Activated B cell treated with CpG ODN at 0.5 μM for 24 hours (primary cell): Measurements from ENCODE around the gene TYMP. TPM values are rescaled to one million over a fixed set of nuclear protein-coding genes. Genes with fewer than 3 reads are reported as not detected.
A peak's percentile ranks its signal among the peaks of the same experiment; 100 is the strongest.

Experiments used
- ATAC-seq: fragments of 200-7000 bp; cut with Tn5 transposase; one replicate; pipeline ENCODE4 v1.10.0; 2021; ENCODE audit warnings: low read depth, mild to moderate bottlenecking, moderate library complexity
- CTCF ChIA-PET: fragments of 350-600 bp; sonication (Branson Sonifier 250); formaldehyde crosslinking; loops from one replicate; lab custom pipeline; 2021; ENCODE audit warnings: antibody characterized with exemption; lab: Charles Lee
- POLR2A ChIA-PET: fragments of 350-600 bp; sonication (Branson Sonifier 250); formaldehyde crosslinking; loops from one replicate; lab custom pipeline; 2021; ENCODE audit warnings: antibody characterized with exemption; lab: Charles Lee
- DNase-seq: peaks from one replicate; pipeline ENCODE4 v3.0.0; 2022
- H3K27ac Mint-ChIP-seq: one replicate; pipeline ENCODE4 v1.8.0; 2020; ENCODE audit warnings: mixed read lengths
- H3K27me3 Mint-ChIP-seq: one replicate; pipeline ENCODE4 v1.8.0; 2021; ENCODE audit warnings: mixed read lengths
- H3K36me3 Mint-ChIP-seq: one replicate; pipeline ENCODE4 v1.8.0; 2021; ENCODE audit warnings: low read depth, mixed read lengths
- H3K4me1 Mint-ChIP-seq: one replicate; pipeline ENCODE4 v1.8.0; 2021; ENCODE audit warnings: mixed read lengths
- H3K4me3 Mint-ChIP-seq: one replicate; pipeline ENCODE4 v1.8.0; 2020; ENCODE audit warnings: mild to moderate bottlenecking, mixed read lengths
- H3K9me3 Mint-ChIP-seq: one replicate; pipeline ENCODE4 v1.8.0; 2020; ENCODE audit warnings: mixed read lengths
- CTCF ChIP-seq: fragments of 200-600 bp; IDR thresholded peaks from one replicate; pipeline ENCODE4 v1.8.0; 2022; ENCODE audit warnings: antibody characterized with exemption, mild to moderate bottlenecking
- intact Hi-C: fragments of 100-400 bp; cut with micrococcal nuclease; formaldehyde crosslinking; loops from one replicate; pipeline ENCODE4 v1.15.1; 2024
- total RNA-seq: library from RNA; stranded (reverse); gene quantifications from 2 replicates; pipeline ENCODE4 v1.2.3, GENCODE V29; 2022

TYMP gene
- total RNA-seq, 1 donor from 2014 or later = 92.9 TPM

- ChIA-PET POLR2A (interaction anchor here (1.0 to 5.4 kb wide), 14 partner anchors 8 to 319 kb away, joined by 3 to 197 read pairs (median 9); partner anchors contain the start of genes CHKB, CPT1B, KLHDC7B and LMF2), CTCF (interaction anchor here (0.9 to 1.9 kb wide), 9 partner anchors 16 to 311 kb away, joined by 3 to 27 read pairs (median 7); partner anchors contain the start of gene SCO2)
- peaks cover 15% of the 10 kb centered on the region for H3K4me1 Mint-ChIP-seq
- no peak for TF ChIP-seq CTCF
- ATAC-seq = no peak
- intact Hi-C loops = loop anchor here (1.0 to 2.0 kb wide), 2 partner anchors 57 to 65 kb away; partner anchors contain the start of gene ARSA
- no peak for DNase-seq
- H3K36me3 Mint-ChIP-seq = peaks cover 3% of the 10 kb centered on the region
- H3K9me3 Mint-ChIP-seq = no peaks in the 10 kb centered on the region
- peaks cover 1% of the 10 kb centered on the region for H3K27me3 Mint-ChIP-seq
- H3K4me3 Mint-ChIP-seq = peak overlapping the region; percentile 95
- peak overlapping the region; percentile 81 for H3K27ac Mint-ChIP-seq
Observed at GRCh38 chr22:50563413-50564160, 33.8 kb upstream of the TYMP start.

GRCh38 chr22:50562523-50563412 is 33.0 kb upstream of the TYMP start, which contains the start of gene SYCE3:
Gene SYCE3 (minus strand): TSS chr22:50562919. CDS start chr22:50556405, 6,514 bp downstream.
- Mint-ChIP-seq H3K9me3 (no peaks in the 10 kb centered on the region), H3K36me3 (peaks cover 1% of the 10 kb centered on the region), H3K4me3 (peak within 1 kb of the TSS; percentile 95), H3K27ac (peak within 1 kb of the TSS; percentile 81), H3K4me1 (peaks cover 15% of the 10 kb centered on the region), H3K27me3 (peaks cover 1% of the 10 kb centered on the region)
- TF ChIP-seq CTCF = peak; percentile 38
- POLR2A ChIA-PET = interaction anchor here (0.5 to 5.4 kb wide), 18 partner anchors 9 to 318 kb away, joined by 3 to 197 read pairs (median 6); partner anchors contain the start of genes CHKB, CPT1B, KLHDC7B and LMF2
- intact Hi-C loops = loop anchor here (1.0 to 2.0 kb wide), 7 partner anchors 14 to 66 kb away; partner anchors contain the start of genes ARSA, CHKB and NCAPH2
- CTCF ChIA-PET = interaction anchor here (0.6 to 1.9 kb wide), 12 partner anchors 15 to 310 kb away, joined by 3 to 27 read pairs (median 3); partner anchors contain the start of genes KLHDC7B and SCO2
- peak; percentile 98 for ATAC-seq
- peak; percentile 97 for DNase-seq

- peak overlapping the region; percentile 71 for H3K27ac Mint-ChIP-seq
- intact Hi-C loops = loop anchor here (1.0 to 2.0 kb wide), 6 partner anchors 13 to 67 kb away; partner anchors contain the start of genes ARSA, CHKB and NCAPH2
- ChIA-PET POLR2A (interaction anchor here (1.2 to 1.3 kb wide), 2 partner anchors 11 to 54 kb away, joined by 4 to 8 read pairs; partner anchors contain the start of genes LMF2 and NCAPH2), CTCF (no interaction called here)
- H3K9me3 Mint-ChIP-seq = no peaks in the 10 kb centered on the region
- DNase-seq (no peak), ATAC-seq (no peak)
- peak overlapping the region; percentile 49 for H3K4me3 Mint-ChIP-seq
- H3K36me3 Mint-ChIP-seq = peaks cover 1% of the 10 kb centered on the region
- peaks cover 15% of the 10 kb centered on the region for H3K4me1 Mint-ChIP-seq
- TF ChIP-seq CTCF = no peak
- H3K27me3 Mint-ChIP-seq = peaks cover 1% of the 10 kb centered on the region
Observed at GRCh38 chr22:50561401-50562358, 31.9 kb upstream of the TYMP start.

GRCh38 chr22:50560034-50560433 is 30.2 kb upstream of the TYMP start:
- ATAC-seq (no peak), DNase-seq (no peak)
- ChIA-PET POLR2A (interaction anchor here (1.2 to 1.4 kb wide), 3 partner anchors 9 to 30 kb away, joined by 3 to 4 read pairs (median 4); partner anchors contain the start of gene TYMP), CTCF (interaction anchor here (1.7 kb wide), 1 partner anchor 34 kb away, joined by 5 read pairs; the partner anchor contains the start of gene SCO2)
- H3K36me3 Mint-ChIP-seq = peaks cover 1% of the 10 kb centered on the region
- TF ChIP-seq CTCF = no peak
- H3K4me1 Mint-ChIP-seq = peaks cover 15% of the 10 kb centered on the region
- no peaks in the 10 kb centered on the region for H3K9me3 Mint-ChIP-seq
- no peak overlapping the region for H3K4me3 Mint-ChIP-seq
- H3K27ac Mint-ChIP-seq = no peak overlapping the region
- intact Hi-C loops = no loop called here
- H3K27me3 Mint-ChIP-seq = peaks cover 1% of the 10 kb centered on the region
